IPS-NIHi7 (cell line): Measurements from ENCODE around the gene STX18.
"Not testable (repeated sequence)": the region's sequence is repeated elsewhere in the genome, so short reads cannot be mapped to it uniquely, and the experiment has no call there.

Experiments
- DNase-seq: peaks from one replicate; pipeline ENCODE4 v3.0.0; 2012; ENCODE audit warnings: mixed read lengths; ENCODE audit errors: extremely low spot score

STX18 gene

GRCh38 chr4:4438891-4439290 lies 103.0 kb downstream of the STX18 start:
- no peak for DNase-seq

- DNase-seq = no peak
These were observed 103.9 kb downstream of the STX18 start for GRCh38 chr4:4437798-4438470.

- no peak for DNase-seq
These were observed 105.5 kb downstream of the STX18 start for GRCh38 chr4:4436244-4436823.

- DNase-seq = no peak
These were observed 107.9 kb downstream of the STX18 start for GRCh38 chr4:4433941-4434340.

GRCh38 chr4:4432341-4433125 lies 109.3 kb downstream of the STX18 start:
- DNase-seq = no peak

DNA sequence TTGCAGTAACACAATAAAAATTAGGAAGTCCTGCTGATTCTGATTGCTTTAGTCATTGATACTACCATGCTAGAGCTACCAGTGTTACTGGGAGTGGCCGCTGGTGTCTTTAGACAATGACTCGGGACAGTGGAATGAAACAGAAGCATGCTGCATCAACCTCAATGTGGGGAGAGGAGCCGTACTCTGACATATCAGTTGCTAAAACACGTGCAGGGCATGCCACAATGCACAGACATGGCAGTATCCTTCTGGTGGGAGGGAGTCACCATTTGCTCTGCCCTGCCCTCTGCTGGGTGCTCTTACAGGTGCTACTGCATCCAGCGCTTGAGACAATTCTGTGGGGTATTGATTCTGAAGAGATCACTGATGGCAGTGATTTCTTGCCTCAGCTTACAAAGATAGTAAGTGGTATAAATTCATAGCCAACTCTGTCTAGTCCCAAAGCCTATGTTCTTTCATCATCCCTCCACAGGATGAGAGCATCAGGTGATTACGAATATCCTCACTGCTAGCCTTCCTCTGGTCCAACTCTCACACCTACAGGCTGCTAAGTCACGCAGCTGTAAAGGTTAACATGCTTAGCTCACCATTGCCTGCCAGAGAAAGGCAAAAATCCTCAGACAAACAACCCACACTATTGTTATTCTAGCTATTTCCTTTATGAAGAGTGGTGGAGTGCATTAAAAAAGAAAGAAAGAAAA lies 111.2 kb downstream of the STX18 start:
- peak; percentile 80 for DNase-seq

DNA sequence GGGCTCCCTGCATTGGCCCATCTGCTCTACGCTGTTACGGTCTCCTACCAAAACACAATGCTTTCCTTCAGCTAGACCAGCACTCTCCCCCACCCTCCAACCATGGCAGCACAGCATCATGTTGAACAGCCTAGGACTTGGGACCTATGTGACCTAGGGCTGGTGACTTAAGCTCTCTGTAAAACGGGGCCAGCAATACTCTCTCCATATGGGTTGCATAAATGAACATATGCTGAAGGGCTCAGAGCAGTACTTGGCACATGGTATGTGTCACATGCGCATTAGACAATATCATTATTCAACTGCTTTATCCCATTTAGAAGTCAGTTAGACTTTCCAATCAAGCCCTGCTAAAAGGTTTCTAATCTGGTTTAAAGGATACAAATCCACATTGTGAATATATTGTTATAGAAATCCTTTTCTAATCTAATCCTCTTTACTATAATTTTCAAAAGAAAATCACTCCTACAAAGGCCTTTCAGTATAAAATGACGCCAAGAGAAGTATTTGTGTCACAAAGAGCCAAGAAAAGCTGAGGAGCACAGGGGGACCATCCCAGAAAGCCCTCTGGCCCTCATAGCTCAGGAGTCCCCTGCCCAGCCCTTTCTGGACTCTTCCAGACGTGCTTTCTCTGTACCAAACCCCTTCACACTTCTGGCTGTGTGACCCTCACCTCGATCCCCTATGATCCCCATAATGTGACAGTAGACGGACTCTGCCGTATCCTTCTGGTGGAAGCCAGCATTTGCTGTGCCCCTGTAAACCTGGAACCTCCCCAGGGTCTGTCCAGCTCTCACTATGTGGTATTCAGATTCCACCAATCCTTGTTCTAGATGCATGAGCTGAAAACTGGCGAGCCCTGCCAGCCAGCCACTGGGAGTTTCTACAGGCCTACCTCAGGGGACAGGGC lies 112.6 kb downstream of the STX18 start:
- DNase-seq = no peak

GRCh38 chr4:4427886-4428285 lies 114.0 kb downstream of the STX18 start:
- DNase-seq = no peak

- peak; percentile 80 for DNase-seq
These were observed 114.6 kb downstream of the STX18 start for GRCh38 chr4:4427121-4427870.

GRCh38 chr4:4426511-4427120 lies 115.2 kb downstream of the STX18 start:
- DNase-seq = no peak

DNA sequence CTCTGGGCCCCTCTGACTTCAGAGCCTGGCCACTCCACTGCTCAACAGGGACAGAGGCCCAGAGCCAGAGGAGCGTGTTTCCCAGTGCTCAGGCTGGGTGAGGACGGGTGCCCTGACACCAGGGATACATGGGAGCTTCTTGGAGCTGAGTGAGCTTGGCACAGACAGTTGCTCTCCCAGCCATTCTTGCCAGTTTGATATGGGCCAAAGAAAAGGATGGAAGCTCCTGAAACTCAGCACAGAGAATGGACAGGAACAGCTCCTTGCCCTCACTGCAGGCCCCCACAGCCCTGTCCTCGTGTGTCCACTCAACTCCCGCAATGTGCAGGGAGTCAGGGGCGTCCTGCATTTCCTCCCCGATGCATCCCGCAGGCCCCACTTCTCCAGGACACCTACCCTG lies 116.2 kb downstream of the STX18 start:
- no peak for DNase-seq

DNA sequence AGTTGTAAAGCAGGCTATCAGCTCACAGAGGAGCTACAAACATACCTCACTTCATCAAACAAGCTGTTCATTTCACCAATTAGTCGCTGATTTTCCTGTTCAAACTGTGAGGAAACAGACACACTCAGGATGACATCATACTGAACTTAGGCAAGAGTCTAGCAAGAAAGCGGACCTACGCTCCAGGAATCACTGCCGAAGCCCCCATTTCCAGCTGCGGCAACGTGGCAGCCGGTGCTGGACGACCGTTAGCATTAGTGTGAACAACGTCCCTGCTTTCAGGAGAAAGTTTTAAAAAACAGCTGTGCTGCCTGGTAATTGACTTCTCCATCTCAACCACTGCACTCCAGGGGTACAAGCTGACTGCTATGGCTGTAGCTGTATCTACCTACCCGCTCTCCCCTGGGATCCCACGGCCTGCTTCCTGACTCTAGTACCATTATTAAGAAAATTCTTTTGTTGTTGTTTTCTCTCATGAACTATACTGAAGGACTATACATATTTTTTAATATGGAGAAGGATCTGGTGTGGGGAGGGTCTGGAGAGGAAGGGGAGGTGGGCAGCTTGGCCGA lies 116.6 kb downstream of the STX18 start:
- no peak for DNase-seq

- no peak for DNase-seq
These were observed 117.2 kb downstream of the STX18 start for GRCh38 chr4:4424499-4425115.

GRCh38 chr4:4423706-4424498 lies 117.9 kb downstream of the STX18 start:
- DNase-seq = no peak

- no peak for DNase-seq
These were observed 118.9 kb downstream of the STX18 start for GRCh38 chr4:4422856-4423499.

- DNase-seq = not testable (repeated sequence)
These were observed 119.7 kb downstream of the STX18 start for GRCh38 chr4:4422117-4422516.

DNA sequence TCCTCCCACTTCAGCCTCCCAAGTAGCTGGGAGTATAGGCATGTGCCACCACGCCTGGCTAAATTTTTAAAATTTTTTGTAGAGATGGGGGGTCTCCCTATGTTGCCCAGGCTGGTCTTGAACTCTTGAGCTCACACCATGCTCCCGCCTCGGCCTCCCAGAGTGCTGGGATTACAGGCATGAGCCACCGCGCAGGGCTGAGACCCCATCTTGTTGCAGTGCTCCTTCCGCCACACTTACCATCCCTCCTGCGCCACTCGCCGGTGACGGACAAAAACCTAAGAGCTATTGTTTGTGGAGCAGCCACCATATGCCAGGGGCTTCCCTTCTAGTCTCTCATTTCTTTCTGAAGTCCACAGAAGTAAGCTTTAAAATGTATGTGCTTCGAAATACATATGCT lies 120.5 kb downstream of the STX18 start:
- DNase-seq = no peak

GRCh38 chr4:4420421-4420820 lies 121.4 kb downstream of the STX18 start:
- no peak for DNase-seq
